IPS DF 19.7 (cell line): ENCODE data around the gene SCLY.

Experiments used
- DNase-seq: peaks from one replicate; pipeline ENCODE4 v3.0.0-alpha.2; 2013; ENCODE audit warnings: low read depth, low spot score

SCLY gene

GRCh38 chr2:238127165-238128060 is 66.6 kb downstream of the SCLY start:
- DNase-seq = no peak

DNA sequence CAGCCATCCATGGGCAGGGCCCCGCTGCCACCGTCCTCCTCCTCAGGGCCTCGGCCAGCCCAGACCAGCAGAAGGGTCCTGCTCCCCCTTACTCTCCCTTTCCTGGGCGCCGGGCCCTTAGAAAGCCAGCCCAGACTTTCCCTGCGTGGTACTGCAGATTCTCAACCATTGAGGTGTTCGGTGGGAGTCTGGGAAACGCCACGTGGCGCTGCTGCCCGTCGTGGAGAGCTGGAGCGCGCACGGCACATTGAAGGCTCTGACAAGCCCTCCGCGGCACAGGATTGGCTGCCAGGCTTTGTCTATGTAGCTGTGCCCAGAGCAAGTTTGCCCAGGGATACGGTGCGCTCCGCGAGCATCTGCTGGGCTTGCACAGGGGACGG is 67.2 kb downstream of the SCLY start:
- no peak for DNase-seq

GRCh38 chr2:238128534-238129001 is 67.8 kb downstream of the SCLY start:
- DNase-seq = no peak

DNA sequence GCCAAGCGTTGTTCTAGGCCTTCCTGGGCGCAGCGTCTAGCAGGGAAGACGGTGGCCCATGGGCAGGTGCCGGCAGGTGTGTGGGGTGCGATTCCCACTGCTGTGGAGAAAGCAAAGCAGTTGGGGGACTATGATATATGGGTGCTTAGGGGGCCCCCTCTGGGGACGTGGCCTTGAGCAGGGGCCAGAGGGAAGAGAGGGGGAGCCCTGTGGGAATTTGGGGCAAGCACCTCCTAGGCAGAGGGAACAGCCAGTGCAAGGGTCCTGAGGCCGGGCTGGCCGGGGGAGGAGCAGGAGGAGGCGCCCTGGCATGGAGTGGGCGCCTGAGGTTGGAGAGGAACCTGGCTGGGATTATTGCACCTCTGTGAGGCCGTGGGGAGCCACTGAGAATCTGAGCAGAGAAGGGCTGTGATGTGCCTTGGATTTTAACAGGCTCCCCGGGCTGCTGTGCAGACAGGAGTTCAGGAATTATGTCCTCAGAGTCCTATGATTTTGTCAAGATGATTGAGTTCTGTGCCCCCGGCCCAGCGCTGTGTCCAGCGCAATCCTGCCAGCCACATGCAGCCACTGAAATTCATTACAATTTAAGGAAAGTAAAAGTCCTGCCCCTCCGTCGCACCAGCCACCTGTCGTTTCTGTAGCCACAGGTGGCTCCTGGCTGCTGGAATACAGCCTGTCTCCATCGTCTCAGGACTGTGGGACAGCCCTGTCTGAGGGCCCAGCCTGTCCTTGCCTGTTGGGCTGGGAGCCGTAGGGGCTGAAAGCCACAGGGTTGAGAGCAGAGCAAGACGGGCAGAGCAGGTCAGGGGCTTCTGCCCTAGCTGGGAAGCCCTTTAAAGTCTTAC is 68.6 kb downstream of the SCLY start:
- DNase-seq = no peak

DNA sequence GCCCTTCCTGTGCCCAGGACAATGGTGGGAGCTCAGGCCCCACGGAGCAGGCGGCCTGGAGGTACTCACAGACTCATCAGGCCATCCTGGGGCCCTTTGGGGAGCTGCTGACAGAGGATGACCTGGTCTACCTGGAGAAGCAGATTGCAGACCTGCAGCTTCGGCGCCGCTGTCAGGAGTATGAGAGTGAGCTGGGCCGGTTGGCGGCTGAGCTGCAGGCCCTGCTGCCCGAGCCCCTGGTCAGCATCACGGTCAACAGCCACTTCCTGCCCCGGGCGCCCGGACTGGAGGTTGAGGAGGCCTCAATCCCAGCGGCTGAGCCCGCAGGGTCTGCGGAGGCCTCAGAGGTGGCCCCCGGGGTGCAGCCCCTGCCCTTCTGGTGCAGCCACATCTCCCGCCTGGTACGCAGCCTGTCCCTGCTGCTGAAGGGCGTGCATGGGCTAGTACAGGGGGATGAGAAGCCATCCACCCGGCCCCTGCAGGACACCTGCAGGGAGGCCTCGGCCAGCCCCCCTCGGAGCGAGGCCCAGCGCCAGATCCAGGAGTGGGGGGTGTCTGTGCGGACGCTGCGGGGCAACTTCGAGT is 69.4 kb downstream of the SCLY start:
- DNase-seq = no peak

DNA sequence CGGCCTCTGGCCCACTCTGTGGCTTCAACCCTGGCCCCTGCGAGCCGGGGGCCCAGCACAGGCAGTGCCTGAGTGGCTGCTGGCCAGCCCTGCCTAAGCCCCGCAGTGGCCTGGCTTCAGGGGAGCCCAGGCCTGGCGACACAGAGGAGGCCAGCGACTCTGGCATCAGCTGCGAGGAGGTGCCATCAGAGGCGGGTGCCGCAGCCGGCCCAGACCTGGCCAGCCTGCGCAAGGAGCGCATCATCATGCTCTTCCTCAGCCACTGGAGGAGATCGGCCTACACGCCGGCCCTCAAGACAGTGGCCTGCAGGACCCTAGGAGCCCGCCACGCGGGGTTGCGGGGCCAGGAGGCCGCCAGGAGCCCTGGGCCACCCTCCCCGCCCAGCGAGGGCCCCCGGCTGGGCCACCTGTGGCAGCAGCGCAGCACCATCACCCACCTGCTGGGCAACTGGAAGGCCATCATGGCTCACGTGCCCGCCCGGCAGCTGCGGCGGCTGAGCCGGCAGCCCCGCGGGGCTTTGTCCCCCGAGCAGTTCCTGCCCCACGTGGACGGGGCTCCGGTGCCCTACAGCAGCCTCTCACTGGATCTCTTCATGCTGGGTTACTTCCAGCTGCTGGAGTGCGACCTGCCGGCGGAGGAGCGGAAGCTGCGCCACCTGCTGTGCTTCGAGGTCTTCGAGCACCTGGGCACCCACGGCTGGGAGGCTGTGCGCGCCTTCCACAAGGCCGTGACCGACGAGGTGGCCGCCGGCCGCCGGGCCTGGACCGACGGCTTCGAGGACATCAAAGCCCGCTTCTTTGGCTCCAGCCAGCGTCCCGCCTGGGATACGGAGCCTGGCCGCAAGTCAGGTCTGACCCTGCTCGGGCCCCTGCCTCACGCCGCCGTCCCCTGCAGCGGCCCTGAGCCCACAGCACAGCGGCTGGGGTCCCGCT is 70.2 kb downstream of the SCLY start:
- DNase-seq = no peak

DNA sequence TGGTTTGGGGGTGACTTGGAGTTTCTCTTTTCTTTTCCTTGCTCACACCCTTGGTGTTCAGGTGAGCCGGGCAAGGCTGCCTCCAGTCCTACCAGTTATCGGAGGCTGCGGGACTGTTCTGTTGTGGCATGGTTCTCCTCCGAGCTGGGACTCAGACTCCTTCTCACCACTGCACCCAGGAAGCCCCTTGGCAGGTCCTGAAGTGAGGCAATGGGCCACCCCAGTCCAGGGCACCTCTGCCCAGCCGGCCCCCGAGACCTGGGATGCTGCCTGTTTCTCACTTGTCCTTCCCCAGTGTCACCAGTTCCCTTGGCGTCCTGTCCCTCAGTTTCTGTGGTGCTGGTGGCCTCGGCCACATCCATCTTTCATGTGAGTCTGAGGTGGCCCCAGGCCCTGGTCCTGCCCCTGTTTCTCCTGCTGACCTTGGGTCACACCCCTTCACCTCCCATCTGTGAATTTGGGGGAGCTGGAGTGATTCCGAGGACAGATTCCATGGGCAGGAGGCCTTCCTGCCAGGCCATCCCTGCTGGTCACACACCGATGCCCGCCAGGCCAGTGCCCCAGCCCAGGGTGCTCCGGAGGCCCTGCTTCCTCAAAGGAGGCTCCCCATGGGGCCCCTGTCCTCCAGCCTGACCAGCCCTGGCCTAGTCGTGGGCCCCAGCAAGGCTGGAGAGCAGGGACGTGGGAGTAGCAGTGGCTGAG is 71.1 kb downstream of the SCLY start:
- DNase-seq = no peak

DNA sequence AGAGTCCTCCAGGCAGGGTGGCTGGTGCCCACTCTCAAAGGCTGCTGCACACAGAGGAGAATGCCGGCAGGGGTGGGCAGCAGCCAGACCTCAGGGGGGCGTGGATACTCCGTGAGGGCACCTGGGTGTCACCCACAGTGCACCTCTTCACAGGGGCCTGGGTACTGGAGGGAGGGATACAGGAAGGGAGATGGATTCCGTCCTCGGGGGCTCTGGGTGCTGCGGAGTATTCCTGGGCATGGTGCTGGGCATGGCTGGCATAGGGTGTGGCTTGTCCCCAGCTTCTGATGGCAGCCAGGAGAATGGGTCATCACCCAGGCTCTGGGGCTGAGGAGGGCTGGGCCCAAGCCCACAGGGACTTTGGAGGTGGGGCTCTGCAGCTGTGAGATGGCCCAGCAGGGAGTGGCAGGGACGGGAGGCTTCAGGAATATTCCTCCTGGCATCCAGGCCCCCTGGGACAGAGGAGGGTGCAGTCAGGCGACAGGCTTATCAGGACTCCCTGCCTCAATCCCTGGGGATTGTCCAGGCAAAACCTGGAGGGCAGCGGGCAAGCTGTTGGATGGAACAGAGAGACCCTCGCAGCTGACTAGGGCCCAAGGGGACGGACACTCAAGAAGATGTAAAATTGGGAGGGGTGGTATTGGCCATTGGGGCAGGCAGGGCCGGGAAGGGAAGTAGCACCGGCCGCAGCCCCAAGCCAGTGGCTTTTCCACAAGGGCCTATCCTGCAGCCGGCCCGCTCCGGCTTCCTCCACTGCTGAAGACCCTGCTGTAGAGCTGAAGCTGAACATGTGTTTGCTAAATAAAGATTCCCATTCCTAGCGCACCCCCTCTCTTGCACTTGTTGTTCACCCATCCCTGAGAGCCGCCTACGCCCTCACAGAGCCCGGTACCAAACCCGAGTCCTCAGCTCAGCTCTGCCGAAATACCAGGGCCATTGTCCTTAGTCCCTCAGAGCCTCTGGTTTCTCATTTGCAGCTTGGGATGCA is 72.0 kb downstream of the SCLY start:
- DNase-seq = no peak

DNA sequence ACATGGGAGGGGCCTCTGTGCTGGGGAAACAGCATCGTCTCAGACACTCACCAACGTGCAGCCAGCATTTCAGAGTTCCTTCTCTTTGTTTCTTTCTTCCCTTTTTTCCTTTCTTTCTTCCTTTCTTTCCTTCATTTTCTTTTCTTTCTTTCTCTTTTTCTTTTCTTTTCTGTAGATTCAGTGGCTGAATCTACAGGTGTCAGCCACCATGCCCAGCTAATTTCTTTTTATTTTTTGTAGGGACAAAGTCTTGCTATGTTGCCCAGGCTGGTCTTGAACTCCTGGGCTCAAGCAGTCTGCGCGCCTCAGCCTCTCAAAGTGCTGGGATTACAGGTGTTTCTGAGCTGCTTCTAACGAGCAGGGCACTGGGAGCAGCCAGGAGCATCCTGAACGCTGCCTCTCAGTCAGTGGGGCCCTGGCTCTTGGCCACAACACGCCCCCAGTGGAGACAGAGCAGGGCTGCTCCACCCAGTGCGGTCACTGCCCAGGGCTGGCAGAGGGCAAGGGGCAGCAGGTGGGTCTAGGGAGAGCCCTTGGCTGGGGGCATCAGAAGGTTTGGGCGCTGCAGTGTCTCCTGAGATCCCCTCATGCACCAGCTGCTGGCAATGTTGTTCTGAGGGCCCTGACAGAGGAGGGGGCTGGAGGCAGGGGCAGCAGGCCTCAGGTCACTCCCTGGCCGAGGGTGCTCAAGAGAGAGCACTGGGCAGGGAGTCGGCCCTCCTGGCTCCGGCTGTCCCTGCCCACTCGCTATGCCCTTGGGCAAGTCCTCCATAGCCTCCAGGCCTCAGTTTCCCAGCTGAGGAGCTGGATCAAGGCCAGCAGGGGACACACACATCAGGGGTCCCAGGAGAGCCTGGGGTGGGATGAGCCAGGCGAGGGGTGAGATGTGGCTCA is 72.9 kb downstream of the SCLY start:
- no peak for DNase-seq

DNA sequence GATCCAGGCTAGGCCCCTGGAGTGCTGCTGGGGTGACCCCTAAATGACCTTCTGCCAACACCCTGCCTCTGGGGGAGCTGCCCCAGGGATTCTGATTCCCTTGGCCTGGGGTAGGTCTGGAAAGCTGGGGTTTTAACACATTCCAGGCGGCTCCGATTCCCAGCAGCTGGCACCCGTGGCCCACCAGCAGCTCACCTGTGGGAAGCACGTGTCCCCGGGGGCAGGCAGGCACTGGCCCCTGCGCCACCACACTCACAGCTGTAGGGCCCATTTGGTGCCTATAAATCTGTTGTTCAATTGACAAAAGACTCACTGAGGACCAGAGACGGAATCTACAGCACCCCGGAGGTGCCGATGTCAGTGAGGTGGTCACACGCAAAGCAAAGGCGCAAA is 73.6 kb downstream of the SCLY start:
- no peak for DNase-seq

- no peak for DNase-seq
Observed at GRCh38 chr2:238135601-238136150, 74.9 kb downstream of the SCLY start.

GRCh38 chr2:238136820-238137537 is 76.2 kb downstream of the SCLY start:
- DNase-seq = no peak

GRCh38 chr2:238137885-238138284 is 77.1 kb downstream of the SCLY start:
- DNase-seq = no peak

- no peak for DNase-seq
Observed at GRCh38 chr2:238138331-238139195, 77.8 kb downstream of the SCLY start, which contains the start of gene KLHL30. Gene KLHL30 (plus strand): TSS chr2:238138668. CDS start chr2:238140755, 2,087 bp downstream.

- no peak for DNase-seq
Observed at GRCh38 chr2:238139196-238140039, 78.6 kb downstream of the SCLY start.
